HepG2 (cell line): ENCODE measurements around the gene ABCA4. TPM values are rescaled to one million over a fixed set of nuclear protein-coding genes. Genes with fewer than 3 reads are reported as not detected.

Experiments used
- ETV5 ChIP-seq: IDR thresholded peaks from 2 replicates; pipeline ENCODE4 v1.6.1; 2018; ENCODE audit warnings: missing biosample characterization, missing genetic modification reagents, inconsistent platforms, borderline replicate concordance
- FOXO1 ChIP-seq: sonication (generic); formaldehyde crosslinking; IDR thresholded peaks from 2 replicates; pipeline ENCODE4 v1.4.0; 2020; ENCODE audit warnings: missing genetic modification reagents
- GTF3A ChIP-seq: sonication (generic); formaldehyde crosslinking; conservative IDR thresholded peaks from 2 replicates; pipeline ENCODE4 v1.4.0; 2020; ENCODE audit warnings: mild to moderate bottlenecking, missing genetic modification reagents
- ISL2 ChIP-seq: sonication (generic); formaldehyde crosslinking; IDR thresholded peaks from 2 replicates; pipeline ENCODE4 v1.5.0; 2020; ENCODE audit warnings: missing genetic modification reagents
- KLF12 ChIP-seq: sonication (generic); formaldehyde crosslinking; IDR thresholded peaks from 2 replicates; pipeline ENCODE4 v1.4.0; 2020; ENCODE audit warnings: missing genetic modification reagents, borderline replicate concordance
- KLF13 ChIP-seq: sonication (generic); formaldehyde crosslinking; IDR thresholded peaks from 2 replicates; pipeline ENCODE4 v1.4.0; 2020; ENCODE audit warnings: mild to moderate bottlenecking, missing genetic modification reagents
- NCOA1 ChIP-seq: sonication (generic); formaldehyde crosslinking; IDR thresholded peaks from 2 replicates; pipeline ENCODE4 v1.9.0; 2021; ENCODE audit warnings: missing genetic modification reagents
- NFATC3 ChIP-seq: sonication (generic); formaldehyde crosslinking; IDR thresholded peaks from 2 replicates; pipeline ENCODE4 v1.5.1; 2020; ENCODE audit warnings: mild to moderate bottlenecking, missing genetic modification reagents
- SMAD3 ChIP-seq: sonication (generic); formaldehyde crosslinking; IDR thresholded peaks from 2 replicates; pipeline ENCODE4 v1.4.0; 2020; ENCODE audit warnings: missing genetic modification reagents
- WIZ ChIP-seq: sonication (generic); formaldehyde crosslinking; IDR thresholded peaks from 2 replicates; pipeline ENCODE4 v1.5.1; 2020; ENCODE audit warnings: mild to moderate bottlenecking, missing genetic modification reagents
- ZBTB42 ChIP-seq: sonication (generic); formaldehyde crosslinking; IDR thresholded peaks from 2 replicates; pipeline ENCODE4 v1.5.0; 2020; ENCODE audit warnings: mild to moderate bottlenecking, missing genetic modification reagents
- ZMYM4 ChIP-seq: sonication (generic); formaldehyde crosslinking; IDR thresholded peaks from 2 replicates; pipeline ENCODE4 v1.8.1; 2023; ENCODE audit warnings: mild to moderate bottlenecking, missing genetic modification reagents
- ZNF264 ChIP-seq: sonication (generic); formaldehyde crosslinking; IDR thresholded peaks from 2 replicates; pipeline ENCODE4 v1.4.0; 2020; ENCODE audit warnings: missing genetic modification reagents
- ZNF549 ChIP-seq: sonication (generic); formaldehyde crosslinking; IDR thresholded peaks from 2 replicates; pipeline ENCODE4 v1.5.0; 2020; ENCODE audit warnings: missing genetic modification reagents
- ZNF556 ChIP-seq: sonication (generic); formaldehyde crosslinking; IDR thresholded peaks from 2 replicates; pipeline ENCODE4 v1.4.0; 2020; ENCODE audit warnings: mild to moderate bottlenecking, missing genetic modification reagents, borderline replicate concordance
- ZNF605 ChIP-seq: sonication (generic); formaldehyde crosslinking; IDR thresholded peaks from 2 replicates; pipeline ENCODE4 v1.8.0; 2022; ENCODE audit warnings: mild to moderate bottlenecking, missing genetic modification reagents
- ZNF607 ChIP-seq: sonication (generic); formaldehyde crosslinking; IDR thresholded peaks from 2 replicates; pipeline ENCODE4 v1.5.1; 2020; ENCODE audit warnings: missing genetic modification reagents, mild to moderate bottlenecking, borderline replicate concordance
- ZNF720 ChIP-seq: sonication (generic); formaldehyde crosslinking; IDR thresholded peaks from 2 replicates; pipeline ENCODE4 v1.4.0; 2020; ENCODE audit warnings: missing genetic modification reagents
- ZNF790 ChIP-seq: sonication (generic); formaldehyde crosslinking; IDR thresholded peaks from 2 replicates; pipeline ENCODE4 v1.8.0; 2022; ENCODE audit warnings: missing genetic modification reagents, mild to moderate bottlenecking, borderline replicate concordance
- polyA plus RNA-seq, 8 experiments: library from polyadenylated mRNA; depleted of rRNA in 3 of 8; stranded (reverse) in 7 of 8; unstranded in 1 of 8; fragments of >200 nt; fragmentation: Illumina TruSeq in 4 of 8; extraction: Trizol in 4 of 8; gene quantifications; 2 replicates each; pipeline versions ENCODE4 v1.2.1 to v1.2.3, GENCODE V29; 2011 to 2016; ENCODE audit warnings: low read depth in 4 of 8, missing spikeins in 1 of 8, mixed read lengths in 1 of 8; ENCODE audit not compliant: insufficient read depth in 1 of 8
- total RNA-seq, 5 experiments: library from RNA; depleted of rRNA; stranded (reverse); fragments of >200 nt; fragmentation: Illumina TruSeq; extraction: Trizol; gene quantifications; 2 replicates each; pipeline ENCODE4 v1.2.3, GENCODE V29; 2016; ENCODE audit warnings: low read depth in 1 of 5
- TF ChIP-seq, protein P1 (sequence below), 2 experiments: sonication (generic) in 1 of 2; formaldehyde crosslinking in 1 of 2; IDR thresholded peaks; 2 replicates each; pipeline versions ENCODE4 v1.4.0 to v1.6.1; 2016 to 2020; ENCODE audit warnings: borderline replicate concordance in 1 of 2, low read depth in 1 of 2, mild to moderate bottlenecking in 1 of 2, missing genetic modification reagents in 1 of 2
- TF ChIP-seq, protein P2 (sequence below): sonication (generic); formaldehyde crosslinking; IDR thresholded peaks from 2 replicates; pipeline ENCODE4 v1.4.0; 2020; ENCODE audit warnings: missing genetic modification reagents
- TF ChIP-seq, protein P3 (sequence below): sonication (generic); formaldehyde crosslinking; IDR thresholded peaks from 2 replicates; pipeline ENCODE4 v1.4.0; 2020; ENCODE audit warnings: mild to moderate bottlenecking, missing genetic modification reagents
- TF ChIP-seq, protein P4 (sequence below): sonication (generic); formaldehyde crosslinking; IDR thresholded peaks from 2 replicates; pipeline ENCODE4 v1.4.0; 2020; ENCODE audit warnings: mild to moderate bottlenecking, missing genetic modification reagents

The ABCA4 gene
- total and polyA plus RNA-seq, 2 of the 13 experiments (the other 11 are each of a cell fraction or from before 2014, with no cell fraction given) = 0.24 to 0.67 TPM

DNA sequence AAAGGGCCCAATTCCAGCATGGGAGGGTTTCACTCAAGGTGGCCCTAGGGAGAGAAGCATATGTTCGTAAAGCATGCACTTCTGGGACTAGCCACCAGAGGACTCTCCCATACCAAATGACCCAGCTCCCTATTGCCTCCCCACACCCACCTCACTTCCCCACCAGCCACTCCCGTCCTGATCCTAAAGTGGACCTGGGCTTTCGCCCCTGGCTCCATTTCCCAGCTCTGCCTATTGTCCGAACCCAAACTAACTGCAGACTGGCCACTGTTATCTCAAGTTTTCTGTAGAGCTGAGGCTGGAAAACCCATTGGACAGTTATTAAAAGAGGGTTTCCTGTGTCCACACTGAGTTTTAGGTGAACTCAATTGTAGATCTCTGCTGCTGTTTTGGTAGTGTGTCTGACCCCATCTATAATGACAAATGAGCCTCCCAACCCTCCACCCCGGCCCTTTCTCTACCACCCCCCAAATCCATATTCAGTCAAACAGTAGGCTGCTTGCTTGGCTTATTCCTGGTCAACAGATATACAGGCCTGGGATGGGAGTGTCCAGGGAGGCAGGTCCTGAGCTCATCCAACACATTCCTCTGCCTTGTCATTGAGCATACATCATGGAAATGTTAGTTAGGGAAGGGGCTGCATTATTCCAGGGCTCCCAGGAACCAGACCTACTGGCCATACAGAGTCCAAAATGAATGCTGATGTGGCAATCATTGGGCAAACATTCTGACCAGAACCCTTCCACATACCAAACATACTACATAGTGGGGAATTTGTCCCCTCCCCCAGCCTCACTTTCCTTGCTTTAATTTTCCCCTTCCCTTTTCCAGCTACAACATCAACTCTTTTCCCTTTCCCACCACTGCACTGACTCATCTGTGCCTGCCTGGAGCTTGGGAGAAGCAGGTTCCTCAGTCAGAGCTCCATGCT, 59.2 kb downstream of the ABCA4 start (continued):
- TF ChIP-seq ZNF720 (CRISPR knock-in tag) (no peak), WIZ (CRISPR knock-in tag) (no peak), NCOA1 (no peak), ZNF605 (peak; percentile 72), ZNF790 (CRISPR knock-in tag) (no peak), GTF3A (CRISPR knock-in tag) (no peak), ZNF264 (CRISPR knock-in tag) (no peak; the same call in 1 of the 2 replicates), ETV5 (CRISPR knock-in tag) (peak; percentile 11; the same call in 1 of the 2 replicates), ZNF556 (CRISPR knock-in tag) (no peak), NFATC3 (CRISPR knock-in tag) (no peak), KLF13 (CRISPR knock-in tag) (no peak), ISL2 (CRISPR knock-in tag) (no peak), ZNF607 (CRISPR knock-in tag) (no peak), SMAD3 (peak; percentile 56; the same call in 1 of the 2 replicates), ZNF549 (no peak), FOXO1 (CRISPR knock-in tag) (0 out of 2 replicates have a peak, but pooled peaks have one; percentile 27), ZBTB42 (no peak), ZMYM4 (CRISPR knock-in tag) (peak; percentile 30; the same call in 1 of the 2 replicates), KLF12 (CRISPR knock-in tag) (peak; percentile 31; the same call in 1 of the 2 replicates)
- TF ChIP-seq, protein P1, sequence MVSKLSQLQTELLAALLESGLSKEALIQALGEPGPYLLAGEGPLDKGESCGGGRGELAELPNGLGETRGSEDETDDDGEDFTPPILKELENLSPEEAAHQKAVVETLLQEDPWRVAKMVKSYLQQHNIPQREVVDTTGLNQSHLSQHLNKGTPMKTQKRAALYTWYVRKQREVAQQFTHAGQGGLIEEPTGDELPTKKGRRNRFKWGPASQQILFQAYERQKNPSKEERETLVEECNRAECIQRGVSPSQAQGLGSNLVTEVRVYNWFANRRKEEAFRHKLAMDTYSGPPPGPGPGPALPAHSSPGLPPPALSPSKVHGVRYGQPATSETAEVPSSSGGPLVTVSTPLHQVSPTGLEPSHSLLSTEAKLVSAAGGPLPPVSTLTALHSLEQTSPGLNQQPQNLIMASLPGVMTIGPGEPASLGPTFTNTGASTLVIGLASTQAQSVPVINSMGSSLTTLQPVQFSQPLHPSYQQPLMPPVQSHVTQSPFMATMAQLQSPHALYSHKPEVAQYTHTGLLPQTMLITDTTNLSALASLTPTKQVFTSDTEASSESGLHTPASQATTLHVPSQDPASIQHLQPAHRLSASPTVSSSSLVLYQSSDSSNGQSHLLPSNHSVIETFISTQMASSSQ (IDR thresholded peaks at IDR 0.05; ENCODE audit: low read depth) = no peak
- TF ChIP-seq, protein P1 (CRISPR knock-in tag; IDR thresholded peaks at IDR 0.05; ENCODE audit: borderline replicate concordance) = no peak
- TF ChIP-seq, protein P2, sequence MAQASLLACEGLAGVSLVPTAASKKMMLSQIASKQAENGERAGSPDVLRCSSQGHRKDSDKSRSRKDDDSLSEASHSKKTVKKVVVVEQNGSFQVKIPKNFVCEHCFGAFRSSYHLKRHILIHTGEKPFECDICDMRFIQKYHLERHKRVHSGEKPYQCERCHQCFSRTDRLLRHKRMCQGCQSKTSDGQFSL (CRISPR knock-in tag) = no peak
- TF ChIP-seq, protein P3, sequence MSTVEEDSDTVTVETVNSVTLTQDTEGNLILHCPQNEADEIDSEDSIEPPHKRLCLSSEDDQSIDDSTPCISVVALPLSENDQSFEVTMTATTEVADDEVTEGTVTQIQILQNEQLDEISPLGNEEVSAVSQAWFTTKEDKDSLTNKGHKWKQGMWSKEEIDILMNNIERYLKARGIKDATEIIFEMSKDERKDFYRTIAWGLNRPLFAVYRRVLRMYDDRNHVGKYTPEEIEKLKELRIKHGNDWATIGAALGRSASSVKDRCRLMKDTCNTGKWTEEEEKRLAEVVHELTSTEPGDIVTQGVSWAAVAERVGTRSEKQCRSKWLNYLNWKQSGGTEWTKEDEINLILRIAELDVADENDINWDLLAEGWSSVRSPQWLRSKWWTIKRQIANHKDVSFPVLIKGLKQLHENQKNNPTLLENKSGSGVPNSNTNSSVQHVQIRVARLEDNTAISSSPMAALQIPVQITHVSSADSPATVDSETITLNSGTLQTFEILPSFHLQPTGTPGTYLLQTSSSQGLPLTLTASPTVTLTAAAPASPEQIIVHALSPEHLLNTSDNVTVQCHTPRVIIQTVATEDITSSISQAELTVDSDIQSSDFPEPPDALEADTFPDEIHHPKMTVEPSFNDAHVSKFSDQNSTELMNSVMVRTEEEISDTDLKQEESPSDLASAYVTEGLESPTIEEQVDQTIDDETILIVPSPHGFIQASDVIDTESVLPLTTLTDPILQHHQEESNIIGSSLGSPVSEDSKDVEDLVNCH (CRISPR knock-in tag) = no peak
- TF ChIP-seq, protein P4, sequence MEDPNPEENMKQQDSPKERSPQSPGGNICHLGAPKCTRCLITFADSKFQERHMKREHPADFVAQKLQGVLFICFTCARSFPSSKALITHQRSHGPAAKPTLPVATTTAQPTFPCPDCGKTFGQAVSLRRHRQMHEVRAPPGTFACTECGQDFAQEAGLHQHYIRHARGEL = no peak
